GM12891 (cell line): ENCODE measurements around the gene DHRSX.

Experiments used
- POLR2A ChIP-seq: IDR thresholded peaks from 2 replicates; pipeline ENCODE4 v1.6.1; 2011; ENCODE audit warnings: low read depth, low read length, control low read depth
- POLR2AphosphoS5 ChIP-seq: IDR thresholded peaks from 2 replicates; pipeline ENCODE4 v1.6.1; 2011; ENCODE audit warnings: low read depth, low read length, control low read depth
- SPI1 ChIP-seq: IDR thresholded peaks from 2 replicates; pipeline ENCODE4 v1.6.1; 2011; ENCODE audit warnings: low read depth, low read length, control low read depth
- TAF1 ChIP-seq: IDR thresholded peaks from 2 replicates; pipeline ENCODE4 v1.6.1; 2011; ENCODE audit warnings: low read depth, low read length, control low read depth

GRCh38 chrX:2284601-2285000 is 216.2 kb downstream of the DHRSX start:
- TF ChIP-seq POLR2A: no peak
- no peak for TF ChIP-seq SPI1
- no peak for TF ChIP-seq POLR2AphosphoS5
- no peak for TF ChIP-seq TAF1
